Cardiac septum (tissue), 1 donor: ENCODE measurements around the gene LENG8. TPM values are rescaled to one million over a fixed set of nuclear protein-coding genes. Genes with fewer than 3 reads are reported as not detected.
"Not testable (repeated sequence)": the region's sequence is repeated elsewhere in the genome, so short reads cannot be mapped to it uniquely, and the experiment has no call there.

Experiments
- DNase-seq: peaks from one replicate; pipeline ENCODE4 v3.0.0-alpha.2; 2020; ENCODE audit warnings: low spot score
- intact Hi-C: fragments of 100-400 bp; cut with DNase I; formaldehyde crosslinking; loops from one replicate; pipeline ENCODE4 v1.14.0; 2022
- total RNA-seq: library from RNA; stranded (reverse); fragmentation: NEBNext Ultra II Directional; extraction: Animal tissue kit (Norgen Biotek cat#: 25700); gene quantifications from one replicate; pipeline ENCODE4 v1.2.1, GENCODE V29; 2021
- donor health status: DM: no; HTN: no; CAD: no.

The LENG8 gene
- total RNA-seq, 1 donor from 2014 or later, result 86.5 TPM

DNA sequence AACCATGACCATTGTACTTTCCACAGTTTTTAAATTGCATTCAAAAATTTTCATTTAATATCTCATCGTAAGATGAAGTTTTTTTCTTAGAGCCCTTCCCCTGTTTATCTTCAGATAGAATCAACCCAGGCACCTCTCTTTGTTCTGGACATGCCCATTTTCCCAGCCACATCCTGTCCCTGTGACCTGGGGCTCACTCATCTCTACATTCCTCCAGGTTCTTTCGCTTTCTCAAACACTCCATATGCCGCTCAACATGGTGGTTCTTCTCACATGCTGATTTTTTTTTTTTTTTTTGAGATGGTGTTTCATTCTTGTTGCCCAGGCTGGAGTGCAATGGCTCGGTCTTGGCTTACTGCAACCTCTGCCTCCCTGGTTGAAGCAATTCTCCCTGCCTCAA is 56.5 kb downstream of the LENG8 start:
- intact Hi-C loops, DNase-seq: not testable (repeated sequence)

DNA sequence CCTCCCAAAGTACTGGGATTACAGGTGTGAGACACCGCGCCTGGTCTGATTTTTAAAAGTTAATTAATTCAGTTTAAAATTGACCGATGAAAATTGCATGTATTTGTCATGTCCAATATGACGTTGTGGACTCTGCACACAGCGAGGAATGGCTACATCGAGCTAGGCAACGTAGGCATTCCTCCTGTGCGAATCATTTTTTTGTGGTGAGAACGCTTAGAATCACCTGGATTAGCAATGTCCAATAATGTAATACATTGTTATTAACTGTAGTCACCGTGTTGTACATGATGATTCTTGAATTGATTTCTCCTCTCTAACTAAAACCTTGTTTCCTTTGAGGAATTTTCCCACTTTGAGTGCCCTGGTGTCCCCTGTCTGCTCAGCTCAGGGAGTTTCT is 57.1 kb downstream of the LENG8 start:
- intact Hi-C loops, result no loop called here
- DNase-seq, result no peak

DNA sequence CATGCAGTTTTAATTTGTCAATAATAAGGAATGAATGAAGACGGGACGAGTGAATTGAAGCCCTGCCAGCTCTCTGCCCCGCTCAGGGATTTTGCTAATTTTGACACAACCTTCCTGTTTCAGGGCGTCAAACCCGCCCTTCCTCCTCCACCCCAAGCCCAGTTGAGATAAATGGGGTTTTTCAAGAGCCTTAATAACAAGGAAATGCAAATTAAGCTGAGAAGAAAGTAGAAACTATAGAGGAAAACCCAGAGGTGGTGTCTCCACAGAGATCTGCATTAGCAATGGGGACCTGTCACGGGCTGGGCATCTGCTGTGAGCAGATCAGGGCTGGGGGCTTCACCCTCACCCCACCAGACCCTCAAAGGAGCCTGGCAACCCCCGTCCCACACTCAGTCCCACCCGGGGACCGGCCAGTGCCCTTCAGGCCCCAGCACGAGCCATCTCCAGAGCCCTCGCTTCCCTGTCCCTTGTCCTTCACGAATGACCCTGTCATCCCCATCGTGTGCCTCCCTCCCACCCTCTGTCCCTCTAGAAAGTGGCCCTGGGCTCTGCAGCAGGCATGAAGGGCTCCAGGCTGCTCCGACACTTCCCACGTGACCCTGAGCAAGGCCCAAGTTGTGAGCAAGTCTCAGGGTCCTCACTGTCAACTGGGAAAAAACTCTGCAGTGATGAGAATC is 58.2 kb downstream of the LENG8 start:
- DNase-seq, intact Hi-C loops: not testable (repeated sequence)

DNA sequence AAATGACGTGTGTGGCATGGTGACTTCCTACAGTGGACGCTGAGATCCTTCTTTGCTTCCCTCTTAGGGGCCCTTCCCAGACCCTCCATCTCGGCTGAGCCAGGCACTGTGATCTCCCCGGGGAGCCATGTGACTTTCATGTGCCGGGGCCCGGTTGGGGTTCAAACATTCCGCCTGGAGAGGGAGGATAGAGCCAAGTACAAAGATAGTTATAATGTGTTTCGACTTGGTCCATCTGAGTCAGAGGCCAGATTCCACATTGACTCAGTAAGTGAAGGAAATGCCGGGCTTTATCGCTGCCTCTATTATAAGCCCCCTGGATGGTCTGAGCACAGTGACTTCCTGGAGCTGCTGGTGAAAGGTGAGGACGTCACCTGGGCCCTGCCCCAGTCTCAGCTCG is 58.8 kb downstream of the LENG8 start:
- intact Hi-C loops, result no loop called here
- DNase-seq, result no peak

DNA sequence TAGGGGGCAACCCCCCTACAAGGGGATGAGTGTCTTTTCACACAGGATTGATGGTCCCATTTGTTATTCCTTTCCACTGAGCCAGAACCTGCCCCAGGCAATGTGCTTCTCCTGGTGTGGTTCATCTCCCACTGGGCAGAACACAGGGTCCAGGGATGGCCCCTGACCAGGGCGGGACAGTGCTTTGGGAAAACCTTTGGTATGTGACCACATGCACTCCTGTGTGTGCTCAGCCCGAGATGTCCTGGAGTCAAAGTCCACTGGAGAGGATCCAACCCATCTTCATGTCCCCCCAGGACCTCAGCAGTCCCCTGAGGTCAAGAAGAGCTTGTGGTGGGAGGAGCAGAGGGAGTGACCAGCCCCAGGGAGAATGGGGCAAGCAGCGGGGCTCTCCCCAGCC is 59.5 kb downstream of the LENG8 start:
- intact Hi-C loops, result not testable (repeated sequence)

DNA sequence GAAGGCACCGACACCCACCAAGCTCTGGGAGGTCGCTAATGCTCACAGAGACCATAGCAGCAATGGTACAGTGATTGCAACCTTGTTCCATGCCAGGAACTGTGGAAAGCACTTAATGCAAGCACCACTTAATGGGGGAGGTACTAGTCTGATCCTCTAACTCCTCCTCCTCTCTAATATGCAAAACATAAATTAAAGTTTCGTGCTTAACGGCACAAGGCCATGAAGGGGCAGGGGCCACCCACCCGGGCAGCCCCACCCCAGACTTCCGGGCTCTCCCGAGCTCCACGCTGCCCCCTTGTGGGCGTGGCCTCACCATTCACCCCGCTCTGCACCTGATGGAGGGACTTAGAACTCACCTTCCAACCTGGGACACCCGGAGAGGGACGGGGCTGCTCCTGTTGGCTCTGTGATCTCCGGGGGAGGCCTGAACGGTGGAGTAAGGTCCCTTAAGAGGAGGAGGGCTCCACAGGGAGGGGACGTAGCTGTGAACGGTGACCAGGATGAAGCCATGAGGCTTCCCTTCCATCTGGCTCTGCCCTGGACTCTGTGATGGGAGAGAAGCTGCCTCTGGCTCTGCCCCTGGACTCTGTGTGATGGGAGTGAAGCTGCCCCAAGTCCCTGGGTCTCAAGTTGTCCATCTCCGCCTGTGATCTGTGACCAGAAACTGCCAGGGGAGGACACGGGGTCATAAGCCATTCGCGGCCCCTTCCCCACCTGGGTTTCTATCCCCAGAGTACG is 60.4 kb downstream of the LENG8 start:
- intact Hi-C loops, DNase-seq: not testable (repeated sequence)

More for the DNA sequence above, 59.5 kb downstream of the LENG8 start:
- DNase-seq, result not testable (repeated sequence)

Other genes starting within 250 kb of the LENG8 start
- gene RPS9, start 248.3 kb upstream of the LENG8 start, total RNA-seq, result 615 TPM
- 2.7 TPM for gene LILRB3, start 226.2 kb upstream of the LENG8 start, total RNA-seq
- 2.7 TPM for gene LILRA6, start 206.4 kb upstream of the LENG8 start, total RNA-seq
- 4.4 TPM for gene LILRB5, start 191.9 kb upstream of the LENG8 start, total RNA-seq
- gene LILRB2, start 168.1 kb upstream of the LENG8 start, total RNA-seq, result 2.8 TPM
- gene LILRA5, start 136.0 kb upstream of the LENG8 start, total RNA-seq, result 2.1 TPM
- not detected for gene LILRA4, start 110.0 kb upstream of the LENG8 start, total RNA-seq
- 5.1 TPM for gene LAIR1, start 84.3 kb upstream of the LENG8 start, total RNA-seq
- gene TTYH1, start 33.7 kb upstream of the LENG8 start, total RNA-seq, result 1.3 TPM
- 2.9 TPM for gene LENG9, start 14.6 kb downstream of the LENG8 start, total RNA-seq
- gene CDC42EP5, start 24.1 kb downstream of the LENG8 start, total RNA-seq, result 14.2 TPM
- gene LAIR2, start 53.6 kb downstream of the LENG8 start, total RNA-seq, result not detected
- 1.3 TPM for gene LILRA2, start 124.6 kb downstream of the LENG8 start, total RNA-seq
- 0.51 TPM for gene LILRA1, start 144.4 kb downstream of the LENG8 start, total RNA-seq
- gene LILRB1, start 181.3 kb downstream of the LENG8 start, total RNA-seq, result 1.5 TPM
- gene LILRB4, start 213.8 kb downstream of the LENG8 start, total RNA-seq, result 1.2 TPM